ENCODE data around the gene LRP4.
A peak's percentile ranks its signal among the peaks of the same experiment; 100 is the strongest.

LRP4 gene

DNA sequence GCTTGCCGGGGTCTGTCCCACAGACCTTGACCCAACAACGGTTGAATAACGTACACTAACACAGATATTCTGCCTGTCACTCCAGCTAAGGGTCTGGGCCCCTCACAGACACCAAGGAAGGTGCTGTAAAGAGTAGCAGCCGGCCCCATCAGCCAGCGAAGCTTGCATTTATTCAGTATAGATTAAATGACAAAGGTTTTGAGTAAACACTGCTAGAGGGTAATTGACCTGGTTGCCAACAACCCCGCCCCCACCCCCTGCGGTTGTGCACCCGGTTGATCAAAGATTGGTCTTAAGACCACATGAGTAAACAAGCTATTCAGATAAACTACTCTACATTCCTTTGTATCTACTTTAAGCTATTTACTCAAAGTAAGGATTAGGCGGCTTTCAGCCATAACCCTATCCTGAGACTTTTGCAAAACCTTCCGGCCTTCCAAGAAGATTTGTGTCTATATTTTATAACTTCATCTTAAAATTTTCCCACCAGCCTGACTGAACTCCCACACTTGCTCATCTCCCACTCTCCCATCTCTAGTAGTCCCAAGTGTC lies 67.4 kb downstream of the LRP4 start:
- POLR2A ChIA-PET = no interaction called here
- no peak overlapping the region for H3K4me3 ChIP-seq (ENCODE audit: low read depth, low read length)
- TF ChIP-seq, protein P1, sequence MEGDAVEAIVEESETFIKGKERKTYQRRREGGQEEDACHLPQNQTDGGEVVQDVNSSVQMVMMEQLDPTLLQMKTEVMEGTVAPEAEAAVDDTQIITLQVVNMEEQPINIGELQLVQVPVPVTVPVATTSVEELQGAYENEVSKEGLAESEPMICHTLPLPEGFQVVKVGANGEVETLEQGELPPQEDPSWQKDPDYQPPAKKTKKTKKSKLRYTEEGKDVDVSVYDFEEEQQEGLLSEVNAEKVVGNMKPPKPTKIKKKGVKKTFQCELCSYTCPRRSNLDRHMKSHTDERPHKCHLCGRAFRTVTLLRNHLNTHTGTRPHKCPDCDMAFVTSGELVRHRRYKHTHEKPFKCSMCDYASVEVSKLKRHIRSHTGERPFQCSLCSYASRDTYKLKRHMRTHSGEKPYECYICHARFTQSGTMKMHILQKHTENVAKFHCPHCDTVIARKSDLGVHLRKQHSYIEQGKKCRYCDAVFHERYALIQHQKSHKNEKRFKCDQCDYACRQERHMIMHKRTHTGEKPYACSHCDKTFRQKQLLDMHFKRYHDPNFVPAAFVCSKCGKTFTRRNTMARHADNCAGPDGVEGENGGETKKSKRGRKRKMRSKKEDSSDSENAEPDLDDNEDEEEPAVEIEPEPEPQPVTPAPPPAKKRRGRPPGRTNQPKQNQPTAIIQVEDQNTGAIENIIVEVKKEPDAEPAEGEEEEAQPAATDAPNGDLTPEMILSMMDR (IDR thresholded peaks at IDR 0.05; ENCODE audit: insufficient read depth, low read length, missing control alignments) = no peak
- no peak for DNase-seq (ENCODE audit: low read depth, low spot score)
- CTCF ChIA-PET = interaction anchor here (1.2 kb wide), 1 partner anchor 302 kb away, joined by 3 read pairs; no protein-coding TSS in a partner anchor

DNA sequence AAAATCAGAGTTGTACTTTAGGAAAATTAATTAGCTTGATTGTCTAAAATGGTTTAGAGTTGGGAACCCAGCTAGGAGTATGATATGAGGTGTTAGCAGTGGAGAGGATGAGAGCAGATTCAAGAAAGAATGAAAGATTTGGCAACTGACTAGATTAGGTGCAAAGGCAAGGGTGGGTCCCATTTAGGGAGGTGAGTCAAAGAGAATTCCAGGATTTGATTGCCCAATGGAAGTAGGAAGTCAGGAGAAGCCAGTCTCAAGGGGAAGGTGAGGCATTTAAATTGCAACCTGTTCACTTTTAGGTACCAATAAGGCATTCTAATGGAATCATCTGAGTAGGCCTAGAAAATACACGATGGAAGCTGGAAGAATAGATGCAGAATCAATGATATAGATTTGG lies 68.7 kb downstream of the LRP4 start:
- H3K4me3 ChIP-seq (ENCODE audit: low read depth, low read length) = no peak overlapping the region
- DNase-seq (ENCODE audit: low read depth, low spot score) = no peak
- TF ChIP-seq, protein P1 (IDR thresholded peaks at IDR 0.05; ENCODE audit: insufficient read depth, low read length, missing control alignments) = no peak
- ChIA-PET POLR2A (no interaction called here), CTCF (interaction anchor here (1.3 kb wide), 1 partner anchor 8 kb away, joined by 3 read pairs; no protein-coding TSS in a partner anchor)

- ChIA-PET CTCF (interaction anchor here (0.9 to 1.7 kb wide), 3 partner anchors 9 to 19 kb away, joined by 3 to 4 read pairs (median 3); no protein-coding TSS in a partner anchor), POLR2A (interaction anchor here (1.0 to 1.2 kb wide), 2 partner anchors 15 to 20 kb away, joined by 3 to 5 read pairs; no protein-coding TSS in a partner anchor)
- TF ChIP-seq, protein P1 (IDR thresholded peaks at IDR 0.05; ENCODE audit: insufficient read depth, low read length, missing control alignments) = no peak
- H3K4me3 ChIP-seq (ENCODE audit: low read depth, low read length) = peak overlapping the region; percentile 93
- no peak for DNase-seq (ENCODE audit: low read depth, low spot score)
Measured at GRCh38 chr11:46846510-46846830, 71.9 kb downstream of the LRP4 start.

- peak within 1 kb of the TSS; percentile 93 for H3K4me3 ChIP-seq (ENCODE audit: low read depth, low read length)
- TF ChIP-seq, protein P1 (IDR thresholded peaks at IDR 0.05; ENCODE audit: insufficient read depth, low read length, missing control alignments) = no peak
- DNase-seq (ENCODE audit: low read depth, low spot score) = peak; percentile 42
- CTCF ChIA-PET = interaction anchor here (0.9 to 1.7 kb wide), 3 partner anchors 8 to 17 kb away, joined by 3 to 4 read pairs (median 3); no protein-coding TSS in a partner anchor
- POLR2A ChIA-PET = interaction anchor here (1.0 to 1.2 kb wide), 2 partner anchors 14 to 19 kb away, joined by 3 to 5 read pairs; no protein-coding TSS in a partner anchor
Measured at GRCh38 chr11:46845740-46846509, 72.4 kb downstream of the LRP4 start, which contains the start of gene CKAP5. Gene CKAP5 (minus strand): TSS chr11:46846280. CDS start chr11:46821231, 25,049 bp downstream.

GRCh38 chr11:46845440-46845739 lies 73.0 kb downstream of the LRP4 start:
- ChIA-PET POLR2A (no interaction called here), CTCF (interaction anchor here (0.9 kb wide), 1 partner anchor 9 kb away, joined by 3 read pairs; no protein-coding TSS in a partner anchor)
- DNase-seq (ENCODE audit: low read depth, low spot score) = no peak
- TF ChIP-seq, protein P1 (IDR thresholded peaks at IDR 0.05; ENCODE audit: insufficient read depth, low read length, missing control alignments) = no peak
- peak overlapping the region; percentile 93 for H3K4me3 ChIP-seq (ENCODE audit: low read depth, low read length)

- H3K4me3 ChIP-seq (ENCODE audit: low read depth, low read length) = no peak overlapping the region
- POLR2A ChIA-PET = no interaction called here
- CTCF ChIA-PET = no interaction called here
- TF ChIP-seq, protein P1 (IDR thresholded peaks at IDR 0.05; ENCODE audit: insufficient read depth, low read length, missing control alignments) = no peak
- DNase-seq (ENCODE audit: low read depth, low spot score) = no peak
Measured at GRCh38 chr11:46840116-46840515, 78.2 kb downstream of the LRP4 start.

Measured in AG04449 (cell line).